GM19467 (cell line): ENCODE results near the gene JAZF1.
"Not testable (repeated sequence)": the region's sequence is repeated elsewhere in the genome, so short reads cannot be mapped to it uniquely, and the experiment has no call there.

ENCODE experiments used
- ATAC-seq: cut with Tn5 transposase; IDR thresholded peaks from one replicate; pipeline ENCODE4 v1.9.1; 2021; ENCODE audit warnings: mild to moderate bottlenecking, moderate library complexity; ENCODE audit not compliant: unreplicated experiment

JAZF1 gene

GRCh38 chr7:28017372-28017771, 163.2 kb downstream of the JAZF1 start:
- ATAC-seq: no peak

GRCh38 chr7:28016297-28016696, 164.3 kb downstream of the JAZF1 start:
- ATAC-seq: no peak

DNA sequence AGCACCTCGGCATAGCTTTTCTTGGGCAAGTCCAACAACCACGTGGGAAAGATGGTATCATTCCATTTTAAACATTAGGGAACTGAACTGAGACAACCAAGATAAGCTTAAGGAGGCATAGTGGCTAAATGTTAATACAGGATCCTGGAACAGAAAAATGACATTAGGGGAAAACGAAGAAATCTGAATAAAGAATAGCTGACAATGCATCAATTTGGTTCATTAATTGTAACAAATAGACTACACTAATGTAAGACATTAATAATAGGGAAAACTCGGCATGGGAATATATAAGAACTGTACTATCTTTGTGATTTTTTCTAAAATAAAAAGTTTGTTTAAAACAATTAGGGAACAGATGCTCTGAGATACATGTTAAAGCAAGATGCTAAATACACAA, 165.4 kb downstream of the JAZF1 start:
- no peak for ATAC-seq

GRCh38 chr7:28014340-28014739, 166.3 kb downstream of the JAZF1 start:
- ATAC-seq: not testable (repeated sequence)

GRCh38 chr7:28013441-28013840, 167.2 kb downstream of the JAZF1 start:
- no peak for ATAC-seq

GRCh38 chr7:28013019-28013418, 167.6 kb downstream of the JAZF1 start:
- ATAC-seq: no peak

GRCh38 chr7:28008911-28009310, 171.7 kb downstream of the JAZF1 start:
- no peak for ATAC-seq

DNA sequence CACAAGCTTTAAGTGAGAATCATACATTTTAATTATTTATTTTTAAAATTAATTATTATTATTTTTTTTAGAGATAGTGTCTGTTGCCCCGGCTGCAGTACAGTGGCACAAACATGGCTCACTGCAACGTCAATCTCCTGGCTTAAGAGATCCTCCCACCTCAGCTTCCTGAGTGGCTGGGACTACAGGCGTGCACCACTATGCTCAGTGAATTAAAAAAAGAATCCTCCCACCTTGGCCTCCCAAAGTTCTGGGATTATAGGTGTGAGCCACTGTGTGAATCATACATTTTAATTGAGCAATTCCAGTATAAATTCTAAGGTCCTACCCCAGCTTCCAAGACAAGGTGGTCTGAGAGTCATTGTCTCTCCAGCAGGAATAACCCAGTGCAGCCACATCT, 172.4 kb downstream of the JAZF1 start:
- no peak for ATAC-seq

DNA sequence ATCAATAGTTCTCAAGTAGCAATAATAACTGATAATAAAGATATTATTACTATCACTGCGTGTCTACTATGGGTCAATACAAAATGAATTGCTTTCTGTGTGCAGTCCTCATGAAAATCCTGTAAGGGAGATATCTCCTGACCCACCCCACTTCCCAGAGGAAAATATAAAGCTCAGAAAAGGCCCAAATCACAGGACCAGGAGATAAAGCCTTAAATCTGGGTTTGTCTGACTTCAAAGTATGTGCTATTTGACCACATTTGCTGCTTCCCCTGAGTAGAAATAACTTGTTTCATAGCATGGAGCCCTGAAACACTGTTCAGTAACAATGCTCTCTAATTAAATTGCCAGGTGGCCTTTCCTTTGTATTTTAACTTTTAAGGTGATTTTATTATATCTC, 174.1 kb downstream of the JAZF1 start:
- ATAC-seq: no peak

DNA sequence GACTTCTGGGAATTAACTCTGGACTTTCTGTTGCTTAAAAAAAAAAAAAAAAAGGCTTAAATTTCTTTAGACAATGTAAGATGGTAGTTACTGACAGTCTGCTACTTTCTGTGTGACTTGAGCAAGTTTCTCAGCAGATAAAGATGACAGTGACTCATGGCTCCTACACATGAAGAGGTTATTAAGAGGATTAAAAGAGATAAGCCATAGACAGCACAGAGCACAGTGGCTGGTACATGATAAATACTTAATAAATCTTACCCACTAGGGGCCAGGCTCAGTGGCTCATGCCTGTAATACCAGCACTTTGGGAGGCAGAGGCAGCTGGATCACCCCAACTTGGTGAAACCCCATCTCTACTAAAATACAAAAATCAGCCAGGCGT, 174.8 kb downstream of the JAZF1 start:
- no peak for ATAC-seq

- ATAC-seq: no peak
Measured at GRCh38 chr7:28005075-28005846, 175.3 kb downstream of the JAZF1 start.

DNA sequence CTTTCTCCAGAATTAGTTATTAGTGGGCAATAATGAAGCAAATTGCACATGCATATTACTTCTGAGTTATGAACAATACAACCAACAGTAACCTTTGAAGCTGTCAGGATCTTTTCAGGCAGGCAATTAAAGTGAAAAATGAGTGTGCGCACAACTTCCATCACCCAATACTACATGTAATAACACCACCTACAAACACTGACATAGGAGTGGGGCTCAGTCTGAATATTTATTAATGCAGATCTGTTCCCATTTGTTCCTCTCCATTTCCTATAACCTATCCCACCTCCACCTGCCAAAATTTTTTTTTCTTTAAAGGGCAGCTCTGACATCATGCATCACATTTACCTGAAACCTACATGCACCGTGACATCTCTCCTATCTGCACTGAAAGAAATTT, 177.2 kb downstream of the JAZF1 start:
- ATAC-seq: no peak

DNA sequence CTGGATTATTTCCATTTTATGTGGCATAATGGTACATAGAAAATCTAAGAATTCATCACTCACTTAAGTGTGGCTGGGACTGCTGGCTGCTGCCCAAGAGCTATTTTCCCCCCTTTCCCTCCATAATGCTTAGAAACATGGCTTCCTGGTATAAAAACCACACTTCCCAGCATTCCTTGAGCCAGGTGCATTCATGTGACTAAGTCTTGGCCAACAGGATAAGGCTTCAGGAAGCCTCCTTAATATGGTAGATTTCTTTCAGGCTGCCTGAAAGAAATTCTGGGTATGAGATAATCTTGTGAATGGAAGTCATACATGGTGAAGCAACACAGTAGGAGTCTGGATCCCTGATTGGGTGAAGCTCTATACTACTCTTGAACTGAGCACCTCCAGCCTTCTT, 178.0 kb downstream of the JAZF1 start:
- no peak for ATAC-seq

GRCh38 chr7:28001896-28002295, 178.7 kb downstream of the JAZF1 start:
- ATAC-seq: no peak

GRCh38 chr7:27999829-28000228, 180.8 kb downstream of the JAZF1 start:
- no peak for ATAC-seq

GRCh38 chr7:27998382-27998781, 182.2 kb downstream of the JAZF1 start:
- ATAC-seq: no peak

DNA sequence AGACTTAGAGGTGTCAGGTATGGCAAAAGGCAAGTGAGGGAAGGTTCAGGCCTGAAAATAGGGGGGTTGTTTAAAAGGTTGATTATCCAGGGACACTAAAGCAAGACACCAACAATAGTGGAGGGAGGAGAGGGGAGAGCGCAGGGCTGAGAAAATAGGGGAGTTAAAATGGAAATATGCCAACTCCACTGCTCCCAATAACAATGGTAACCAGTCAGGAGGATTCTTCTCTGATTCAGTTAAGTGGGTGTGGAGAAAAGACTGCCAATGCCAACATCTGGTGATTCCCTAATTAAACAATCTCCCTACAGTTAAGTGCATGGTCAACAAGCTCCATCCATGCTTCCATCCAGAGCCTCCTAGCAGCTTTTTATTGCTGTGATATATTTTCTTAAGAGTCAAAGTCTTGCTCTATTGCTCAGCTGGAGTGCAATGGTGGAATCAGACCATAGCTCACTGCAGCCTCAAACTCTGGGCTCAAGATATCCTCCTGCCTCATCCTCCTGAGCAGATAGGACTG, 183.3 kb downstream of the JAZF1 start:
- ATAC-seq: no peak

DNA sequence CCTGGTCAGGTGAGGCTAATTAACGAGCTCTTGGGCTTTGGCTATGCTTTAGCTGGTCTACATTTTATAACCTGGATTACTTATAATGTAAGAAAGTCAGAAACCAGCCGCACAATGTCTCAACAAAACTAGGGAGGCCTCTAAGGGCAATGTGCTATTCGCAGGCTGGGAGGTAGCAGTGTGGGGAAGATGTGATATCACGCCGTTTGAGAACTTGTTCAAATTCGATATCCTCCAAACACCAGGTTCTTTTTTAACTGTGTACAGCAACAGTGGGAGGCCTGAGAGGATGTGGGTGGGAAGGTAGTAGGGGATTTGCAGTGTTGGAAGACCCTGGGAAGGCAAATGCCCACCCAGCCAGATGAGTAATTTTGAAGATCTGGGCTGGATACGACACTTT, 184.5 kb downstream of the JAZF1 start:
- ATAC-seq: no peak

DNA sequence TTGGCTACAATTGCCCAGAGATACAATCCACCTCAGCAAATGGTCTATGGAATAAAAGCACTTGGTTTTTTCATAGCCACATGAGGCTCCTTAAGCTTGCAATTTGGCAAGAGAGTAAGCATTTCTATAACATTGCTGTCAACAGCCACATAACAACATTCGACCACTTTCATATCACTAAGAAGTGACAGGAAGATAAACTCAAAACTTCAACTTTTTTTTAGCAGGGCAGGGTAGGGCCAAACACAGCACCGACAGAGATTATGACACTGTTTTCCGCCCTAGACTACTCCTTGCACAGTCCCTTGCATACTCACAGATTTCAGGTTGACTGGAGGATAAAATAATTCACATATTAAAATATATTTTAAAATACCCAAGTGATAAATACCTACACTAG, 185.4 kb downstream of the JAZF1 start:
- no peak for ATAC-seq

- no peak for ATAC-seq
Measured at GRCh38 chr7:27994639-27995038, 186.0 kb downstream of the JAZF1 start.

DNA sequence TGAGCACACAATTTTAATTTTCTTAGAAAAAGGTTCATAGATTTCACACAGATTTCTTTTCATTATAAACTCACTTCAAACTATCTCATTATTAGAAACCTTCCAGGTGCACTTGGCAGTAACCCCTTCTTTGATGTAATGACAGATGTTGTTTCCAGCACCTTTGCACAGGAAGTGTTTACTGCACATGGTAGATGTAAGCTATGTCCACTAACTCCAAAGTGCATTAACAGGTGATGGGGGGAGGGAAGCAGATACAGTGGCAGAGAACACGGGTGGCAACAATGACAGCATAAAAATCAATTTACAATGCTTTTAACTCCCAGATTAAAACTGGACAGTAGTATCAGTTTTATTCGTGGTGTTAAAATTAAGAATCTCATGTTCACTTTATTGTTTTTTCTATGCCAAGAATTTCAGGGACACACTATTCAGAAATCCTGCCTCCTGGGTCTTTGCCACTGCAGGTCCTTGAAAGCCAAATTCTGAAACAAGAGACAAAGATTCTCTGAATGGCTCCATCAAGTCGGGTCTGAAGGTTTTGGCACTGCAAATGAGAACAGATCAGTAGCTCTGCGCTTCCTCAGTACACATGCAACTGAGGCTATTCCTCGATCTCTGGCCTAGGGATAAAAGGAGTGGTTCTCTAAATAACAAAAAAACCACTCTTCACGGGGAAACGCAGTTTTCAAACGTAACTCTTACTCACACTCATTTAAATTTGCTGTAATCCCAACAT, 187.7 kb downstream of the JAZF1 start:
- no peak for ATAC-seq

- ATAC-seq: no peak
Measured at GRCh38 chr7:27992097-27992496, 188.5 kb downstream of the JAZF1 start.
